Stimulated activated naive B cell treated with anti-CD40 and anti-IgM and Interleukin-4, amounts not matched to agents 10 μg/mL and 1 μg/mL and 100 μg/mL, for 72 hours (primary cell): ENCODE measurements around the gene NEMP1.
"Not testable (repeated sequence)": the region's sequence is repeated elsewhere in the genome, so short reads cannot be mapped to it uniquely, and the experiment has no call there.

Experiments used
- ATAC-seq, 2 donors: fragments of 150-1000 bp; cut with Tn5 transposase; replicated peaks; 2 replicates each; pipeline ENCODE4 v1.10.0; 2021; ENCODE audit warnings: moderate library complexity in 1 of 2
- DNase-seq: peaks from one replicate; pipeline ENCODE4 v3.0.0; 2021
- H3K27ac Mint-ChIP-seq: one replicate; pipeline ENCODE4 v1.8.0; 2022; ENCODE audit warnings: mild to moderate bottlenecking, mixed read lengths
- H3K27me3 Mint-ChIP-seq, 2 donors: one replicate each; pipeline ENCODE4 v1.8.0; 2022; ENCODE audit warnings: mixed read lengths in 2 of 2
- H3K36me3 Mint-ChIP-seq, 2 donors: one replicate each; pipeline ENCODE4 v1.8.0; 2022; ENCODE audit warnings: mixed read lengths in 2 of 2, mild to moderate bottlenecking in 1 of 2
- H3K4me1 Mint-ChIP-seq, 2 donors: one replicate each; pipeline ENCODE4 v1.8.0; 2022; ENCODE audit warnings: mixed read lengths in 2 of 2, mild to moderate bottlenecking in 1 of 2
- H3K4me3 Mint-ChIP-seq, 2 donors: one replicate each; pipeline ENCODE4 v1.8.0; 2022; ENCODE audit warnings: mild to moderate bottlenecking in 2 of 2, mixed read lengths in 2 of 2, moderate library complexity in 1 of 2
- H3K9me3 Mint-ChIP-seq, 2 donors: one replicate each; pipeline ENCODE4 v1.8.0; 2022; ENCODE audit warnings: mixed read lengths in 2 of 2, mild to moderate bottlenecking in 1 of 2

The NEMP1 gene, protein sequence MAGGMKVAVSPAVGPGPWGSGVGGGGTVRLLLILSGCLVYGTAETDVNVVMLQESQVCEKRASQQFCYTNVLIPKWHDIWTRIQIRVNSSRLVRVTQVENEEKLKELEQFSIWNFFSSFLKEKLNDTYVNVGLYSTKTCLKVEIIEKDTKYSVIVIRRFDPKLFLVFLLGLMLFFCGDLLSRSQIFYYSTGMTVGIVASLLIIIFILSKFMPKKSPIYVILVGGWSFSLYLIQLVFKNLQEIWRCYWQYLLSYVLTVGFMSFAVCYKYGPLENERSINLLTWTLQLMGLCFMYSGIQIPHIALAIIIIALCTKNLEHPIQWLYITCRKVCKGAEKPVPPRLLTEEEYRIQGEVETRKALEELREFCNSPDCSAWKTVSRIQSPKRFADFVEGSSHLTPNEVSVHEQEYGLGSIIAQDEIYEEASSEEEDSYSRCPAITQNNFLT

DNA sequence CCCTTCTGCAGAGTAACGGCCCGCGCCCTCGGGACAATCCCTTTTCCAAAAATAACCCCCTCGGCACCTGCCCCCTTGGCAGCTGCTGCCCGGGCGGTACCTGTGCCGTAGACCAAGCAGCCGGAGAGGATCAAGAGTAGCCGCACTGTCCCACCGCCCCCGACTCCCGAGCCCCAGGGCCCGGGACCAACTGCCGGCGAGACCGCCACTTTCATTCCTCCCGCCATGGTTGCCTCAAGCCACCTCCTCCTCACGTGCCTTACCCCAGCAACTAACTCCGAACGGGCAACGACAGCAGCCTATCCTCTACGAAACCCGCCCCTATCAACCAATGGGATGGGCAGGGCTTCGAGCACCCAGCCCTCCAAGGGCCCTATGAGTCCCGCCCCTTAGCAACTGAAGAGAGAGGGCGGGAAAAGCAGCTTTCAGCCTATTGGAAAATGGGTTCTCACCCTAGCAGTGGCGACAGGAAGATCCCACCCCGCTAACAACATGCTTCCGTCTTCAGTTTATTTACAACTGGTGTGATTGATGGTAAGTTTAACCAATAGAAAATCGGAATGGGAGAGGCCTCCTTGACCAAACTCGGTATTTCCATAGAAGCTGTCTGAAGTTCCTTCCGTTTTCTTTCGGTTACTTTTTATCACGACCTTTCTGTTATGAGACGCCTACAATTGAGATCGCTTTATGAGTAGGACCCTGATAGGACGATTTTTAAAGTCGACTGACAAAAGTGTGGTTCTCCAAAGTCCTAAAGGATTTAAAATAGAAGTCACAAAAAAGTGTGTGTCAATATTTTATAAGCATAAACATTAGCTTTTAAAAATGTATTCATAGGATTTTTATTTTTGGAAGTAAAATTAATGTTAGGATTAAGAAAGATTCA, at the start of gene NEMP1:
Gene NEMP1 (minus strand): TSS at position 273 of the 886 bp plus-strand sequence. CDS start 46 bp downstream, at position 227.
- H3K4me1 Mint-ChIP-seq = peaks cover 2 to 18% of the 10 kb centered on the region in 2 donors
- H3K4me3 Mint-ChIP-seq = peak within 1 kb of the TSS; percentile 96 to 99

DNA sequence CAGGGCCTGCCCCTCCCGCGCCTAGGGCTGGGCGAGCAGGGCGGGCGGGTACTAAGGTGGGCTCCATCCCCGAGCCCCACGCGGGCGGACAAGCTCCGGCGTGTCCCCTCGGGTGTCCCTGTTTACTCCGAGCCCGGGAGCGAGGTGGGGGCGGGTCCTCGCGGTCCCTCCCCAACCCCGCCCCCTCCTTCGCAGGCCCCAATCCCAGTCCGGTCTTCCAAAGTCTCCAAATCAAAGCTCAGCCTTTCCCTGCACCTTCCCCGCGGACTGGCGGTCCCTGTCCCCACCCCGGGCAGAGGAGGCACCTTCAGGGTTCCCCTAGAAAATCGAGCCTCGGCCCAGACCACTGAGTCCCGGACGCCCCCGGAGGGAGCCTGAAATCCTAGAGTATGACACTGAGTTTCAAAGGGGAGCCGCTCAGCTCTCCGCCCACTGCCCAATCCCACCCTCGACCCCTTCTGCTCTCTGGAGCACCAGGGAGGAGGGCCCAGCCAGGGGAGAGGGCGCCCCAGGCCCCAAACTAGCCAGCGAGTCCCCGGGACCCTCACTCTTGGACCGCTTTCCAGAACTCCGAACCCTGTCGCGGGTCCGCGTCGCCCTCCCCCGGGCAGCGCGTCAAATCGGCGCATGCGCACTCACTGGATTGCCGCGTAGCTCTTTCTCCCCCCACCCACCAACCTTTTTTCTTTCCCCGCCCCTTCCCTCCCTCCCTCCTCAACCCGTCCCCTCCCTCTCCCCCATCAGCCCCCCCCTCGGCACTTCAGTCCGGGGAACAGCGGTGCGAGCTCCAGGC, 49.3 kb upstream of the NEMP1 start, which contains the start of gene LRP1:
Gene LRP1 (plus strand): TSS at position 758 of the 793 bp plus-strand sequence. CDS start 482 bp downstream, outside the sequence.
- peak; percentile 41 for DNase-seq
- Mint-ChIP-seq H3K27me3 (peaks cover 25 to 33% of the 10 kb centered on the region in 2 donors), H3K27ac (peak within 1 kb of the TSS; percentile 56), H3K4me1 (peaks cover 11 to 13% of the 10 kb centered on the region in 2 donors), H3K36me3 (peaks cover 0 to 3% of the 10 kb centered on the region in 2 donors), H3K4me3 (peak within 1 kb of the TSS; percentile 88 to 89), H3K9me3 (peaks cover 1 to 4% of the 10 kb centered on the region in 2 donors)
- peak; percentile 50 to 63 for ATAC-seq

More for the DNA sequence above, at the start of gene NEMP1:
- DNase-seq (peak; percentile 97), ATAC-seq (peak; percentile 96 to 97)
- H3K27me3 Mint-ChIP-seq = no peaks in the 10 kb centered on the region
- no peaks in the 10 kb centered on the region for H3K9me3 Mint-ChIP-seq
- H3K36me3 Mint-ChIP-seq = peaks cover 4% of the 10 kb centered on the region in 2 donors
- H3K27ac Mint-ChIP-seq = peak within 1 kb of the TSS; percentile 99

DNA sequence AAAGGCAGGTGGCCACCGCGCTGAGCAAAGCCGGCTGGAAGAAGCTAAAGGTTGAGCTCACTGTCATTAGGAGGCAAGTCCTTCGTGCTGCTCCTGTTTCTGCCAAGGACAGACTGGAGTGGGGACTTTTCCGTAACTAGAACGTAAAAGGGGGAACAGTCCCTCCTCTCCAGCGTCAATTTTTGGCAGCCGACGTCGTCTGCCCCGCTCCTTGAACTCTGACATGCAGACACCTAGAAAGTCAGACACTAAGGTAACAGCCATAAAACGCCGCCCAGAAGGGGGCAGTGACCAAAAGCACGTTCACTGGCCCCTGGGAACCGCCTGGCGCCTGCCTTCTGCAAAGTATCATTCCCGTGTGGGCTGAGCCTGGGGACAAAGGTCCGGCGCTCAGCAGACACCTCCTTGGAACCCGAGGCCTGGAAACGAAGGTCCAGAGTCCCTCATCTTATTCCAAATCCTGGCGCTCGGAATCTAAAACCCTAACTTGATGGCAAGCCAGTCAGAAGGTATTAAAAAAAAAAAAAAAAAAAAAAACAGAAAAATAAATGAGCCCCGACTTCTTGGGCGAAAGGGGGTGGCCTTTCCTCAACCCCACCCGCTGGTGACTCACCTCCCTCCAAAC, 48.6 kb upstream of the NEMP1 start:
- DNase-seq (peak; percentile 21), ATAC-seq (peak; percentile 56)
- peak overlapping the region; percentile 88 to 89 for H3K4me3 Mint-ChIP-seq
- peaks cover 11 to 13% of the 10 kb centered on the region in 2 donors for H3K4me1 Mint-ChIP-seq
- H3K9me3 Mint-ChIP-seq = peaks cover 1 to 4% of the 10 kb centered on the region in 2 donors
- peaks cover 18 to 26% of the 10 kb centered on the region in 2 donors for H3K27me3 Mint-ChIP-seq
- H3K36me3 Mint-ChIP-seq = peaks cover 0 to 3% of the 10 kb centered on the region in 2 donors
- H3K27ac Mint-ChIP-seq = peak overlapping the region; percentile 38

DNA sequence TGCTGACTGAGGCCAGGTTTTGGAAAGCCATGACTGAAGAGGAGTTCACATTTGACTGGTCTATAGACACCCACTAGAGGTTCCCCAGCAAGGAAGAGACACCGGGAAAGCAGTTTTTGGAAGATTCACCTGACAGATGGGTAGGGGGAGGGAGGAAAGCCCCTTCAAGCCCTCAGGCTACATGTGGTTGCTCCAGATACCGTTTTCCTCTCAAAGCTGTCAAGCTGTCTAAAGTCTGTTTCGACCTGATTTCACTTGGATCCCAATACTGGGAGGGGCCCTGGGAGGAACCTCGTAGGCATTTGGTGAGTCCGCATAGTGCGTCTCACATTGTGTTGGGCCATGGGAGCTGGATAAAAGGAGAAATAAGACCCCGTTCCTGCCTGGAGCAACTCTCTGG, 48.0 kb upstream of the NEMP1 start:
- no peak for ATAC-seq
- no peak for DNase-seq
- Mint-ChIP-seq H3K36me3 (peaks cover 0 to 3% of the 10 kb centered on the region in 2 donors), H3K27me3 (peaks cover 14 to 22% of the 10 kb centered on the region in 2 donors), H3K4me3 (peak overlapping the region; percentile 8 to 89), H3K27ac (no peak overlapping the region), H3K9me3 (peaks cover 1 to 4% of the 10 kb centered on the region in 2 donors), H3K4me1 (peaks cover 11 to 13% of the 10 kb centered on the region in 2 donors)

DNA sequence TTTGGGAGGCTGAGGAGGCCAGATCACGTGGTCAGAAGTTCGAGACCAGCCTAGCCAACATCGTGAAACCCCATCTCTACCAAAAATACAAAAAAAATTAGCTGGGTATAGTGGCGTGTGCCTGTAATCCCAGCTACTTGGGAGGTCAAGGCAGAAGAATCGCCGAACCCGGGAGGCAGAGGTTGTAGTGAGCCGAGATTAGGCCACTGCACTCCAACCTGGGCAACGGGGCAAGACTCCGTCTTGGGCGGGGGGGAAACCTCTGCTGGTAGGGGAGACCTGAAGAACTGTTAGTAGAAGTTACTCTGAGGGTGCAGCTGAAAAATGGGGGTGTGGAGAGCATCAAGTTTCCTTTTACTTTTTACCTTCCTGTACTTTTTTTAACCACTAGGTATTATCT, 47.5 kb upstream of the NEMP1 start:
- peaks cover 0 to 3% of the 10 kb centered on the region in 2 donors for H3K36me3 Mint-ChIP-seq
- ATAC-seq (no peak), DNase-seq (no peak)
- peaks cover 1 to 4% of the 10 kb centered on the region in 2 donors for H3K9me3 Mint-ChIP-seq
- no peak overlapping the region for H3K27ac Mint-ChIP-seq
- peaks cover 10 to 13% of the 10 kb centered on the region in 2 donors for H3K4me1 Mint-ChIP-seq
- H3K4me3 Mint-ChIP-seq = no peak overlapping the region
- H3K27me3 Mint-ChIP-seq = peaks cover 14 to 17% of the 10 kb centered on the region in 2 donors

DNA sequence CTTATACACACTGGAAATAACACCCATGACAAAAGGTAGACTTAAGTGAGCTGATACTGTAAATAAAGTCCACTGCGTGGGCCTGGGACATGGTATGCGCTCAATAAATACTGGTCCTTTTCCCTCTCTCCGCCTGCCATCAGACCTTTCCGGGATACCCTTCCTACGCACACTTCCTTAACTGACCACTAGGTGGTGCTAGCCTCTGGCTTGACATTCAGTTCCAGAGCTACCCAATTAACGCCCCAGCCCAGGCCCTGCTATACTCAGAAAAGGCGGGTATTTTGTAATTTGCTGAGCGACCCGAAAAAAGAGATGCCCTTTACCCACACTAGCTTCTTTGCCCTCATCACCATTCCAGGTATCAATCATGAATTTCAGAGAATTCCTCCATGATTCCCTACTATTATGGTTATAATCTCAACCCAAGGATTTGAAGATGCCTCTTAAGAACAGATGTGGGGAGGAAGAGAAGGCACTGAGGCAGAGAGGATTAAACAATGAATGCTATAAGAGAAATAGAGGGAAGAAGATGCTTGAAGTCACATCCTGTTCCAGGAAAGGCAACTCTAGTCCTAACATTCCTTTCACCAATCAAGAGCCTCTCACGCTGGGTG, 45.8 kb upstream of the NEMP1 start:
- H3K4me3 Mint-ChIP-seq = no peak overlapping the region
- no peak overlapping the region for H3K27ac Mint-ChIP-seq
- H3K9me3 Mint-ChIP-seq = peaks cover 1 to 4% of the 10 kb centered on the region in 2 donors
- peaks cover under 1 to 8% of the 10 kb centered on the region in 2 donors for H3K27me3 Mint-ChIP-seq
- H3K4me1 Mint-ChIP-seq = peaks cover 8 to 17% of the 10 kb centered on the region in 2 donors
- ATAC-seq (peak; percentile 67 to 69), DNase-seq (peak; percentile 59)
- peaks cover 0 to 3% of the 10 kb centered on the region in 2 donors for H3K36me3 Mint-ChIP-seq

DNA sequence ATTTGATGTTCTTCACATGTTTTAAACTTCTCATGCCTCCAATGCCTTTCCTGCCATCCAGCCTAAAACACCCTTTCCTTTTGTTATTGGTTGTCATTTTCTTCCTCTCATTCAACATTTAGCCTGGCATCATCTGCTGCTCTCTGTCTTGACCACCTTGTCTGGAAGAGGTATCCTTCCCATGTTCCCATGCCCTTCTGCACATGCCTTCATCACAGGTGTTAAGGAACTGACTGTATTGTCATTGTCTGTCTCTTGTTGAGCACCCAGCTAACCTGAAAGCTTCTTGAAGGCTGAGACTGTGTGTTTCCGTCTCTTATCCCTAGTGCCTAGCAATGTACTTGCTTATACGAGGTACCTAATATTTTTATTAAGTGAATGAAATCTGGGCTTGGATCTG, 45.2 kb upstream of the NEMP1 start:
- H3K4me3 Mint-ChIP-seq = no peak overlapping the region
- ATAC-seq (no peak), DNase-seq (no peak)
- H3K36me3 Mint-ChIP-seq = peaks cover 0 to 3% of the 10 kb centered on the region in 2 donors
- H3K9me3 Mint-ChIP-seq = peaks cover 1 to 4% of the 10 kb centered on the region in 2 donors
- peaks cover 0 to 8% of the 10 kb centered on the region in 2 donors for H3K27me3 Mint-ChIP-seq
- H3K4me1 Mint-ChIP-seq = peaks cover 12 to 22% of the 10 kb centered on the region in 2 donors
- no peak overlapping the region for H3K27ac Mint-ChIP-seq

DNA sequence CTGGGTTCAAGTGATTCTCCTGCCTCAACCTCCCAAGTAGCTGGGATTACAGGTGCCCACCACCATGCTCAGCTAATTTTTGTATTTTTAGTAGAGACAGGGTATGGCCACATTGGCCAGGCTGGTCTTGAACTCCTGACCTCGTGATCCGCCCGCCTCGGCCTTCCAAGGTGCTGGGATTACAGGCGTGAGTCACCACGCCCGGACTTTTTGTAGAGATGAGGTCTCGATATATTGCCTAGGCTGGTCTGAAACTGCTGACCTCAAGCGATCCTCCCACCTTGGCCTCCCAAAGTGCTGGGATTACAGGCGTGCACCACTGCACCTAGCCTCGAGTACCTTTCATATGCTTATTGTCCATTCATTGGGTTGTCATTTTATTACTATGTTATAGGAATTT, 42.1 kb upstream of the NEMP1 start:
- peaks cover 15 to 16% of the 10 kb centered on the region in 2 donors for H3K4me1 Mint-ChIP-seq
- not testable (repeated sequence) for H3K27me3 Mint-ChIP-seq, H3K4me3 Mint-ChIP-seq, H3K36me3 Mint-ChIP-seq, ATAC-seq, H3K9me3 Mint-ChIP-seq, DNase-seq, H3K27ac Mint-ChIP-seq

DNA sequence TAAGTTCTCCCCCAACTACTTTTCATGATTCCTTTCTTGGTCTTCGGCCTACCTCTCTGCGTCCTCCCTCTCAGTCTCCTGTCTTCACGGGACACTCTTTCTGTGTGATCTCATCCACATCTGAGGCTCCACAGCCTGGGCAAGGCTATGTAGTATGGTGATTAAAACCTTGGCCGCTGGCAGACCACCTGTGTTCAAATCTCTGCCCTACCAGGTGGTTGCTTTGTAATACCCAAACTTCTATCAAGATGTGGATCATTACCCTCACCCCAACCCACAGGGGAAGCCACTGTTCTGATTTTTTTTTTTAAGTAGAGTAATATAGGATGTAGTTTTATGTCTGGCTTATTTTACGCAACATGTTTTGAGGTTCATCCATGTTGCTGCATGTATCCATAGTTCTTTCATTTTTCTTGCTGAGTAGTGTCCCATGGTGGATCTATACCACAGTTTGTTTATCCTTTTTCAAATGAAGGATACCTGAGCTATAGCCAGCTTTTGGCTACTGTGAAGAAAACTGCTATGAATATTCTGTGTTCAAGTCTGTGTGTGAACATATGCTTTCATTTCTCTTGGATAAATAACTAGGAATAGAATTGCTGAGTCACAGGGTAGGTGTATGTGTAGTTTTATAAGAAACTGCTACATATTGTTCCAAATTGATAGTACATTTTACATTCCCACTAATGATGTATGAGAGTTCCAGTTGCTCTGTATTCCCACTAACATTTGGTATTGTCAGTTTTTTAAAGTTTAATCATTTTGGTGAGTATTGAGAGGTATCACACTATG, 40.9 kb upstream of the NEMP1 start:
- Mint-ChIP-seq H3K36me3 (peaks cover 0 to 3% of the 10 kb centered on the region in 2 donors), H3K27me3 (peaks cover 0 to 4% of the 10 kb centered on the region in 2 donors), H3K9me3 (peaks cover 1 to 4% of the 10 kb centered on the region in 2 donors), H3K27ac (peak overlapping the region; percentile 90), H3K4me3 (peak overlapping the region; percentile 43 to 46), H3K4me1 (peaks cover 15 to 16% of the 10 kb centered on the region in 2 donors)
- ATAC-seq (peak; percentile 79 to 81), DNase-seq (no peak)

DNA sequence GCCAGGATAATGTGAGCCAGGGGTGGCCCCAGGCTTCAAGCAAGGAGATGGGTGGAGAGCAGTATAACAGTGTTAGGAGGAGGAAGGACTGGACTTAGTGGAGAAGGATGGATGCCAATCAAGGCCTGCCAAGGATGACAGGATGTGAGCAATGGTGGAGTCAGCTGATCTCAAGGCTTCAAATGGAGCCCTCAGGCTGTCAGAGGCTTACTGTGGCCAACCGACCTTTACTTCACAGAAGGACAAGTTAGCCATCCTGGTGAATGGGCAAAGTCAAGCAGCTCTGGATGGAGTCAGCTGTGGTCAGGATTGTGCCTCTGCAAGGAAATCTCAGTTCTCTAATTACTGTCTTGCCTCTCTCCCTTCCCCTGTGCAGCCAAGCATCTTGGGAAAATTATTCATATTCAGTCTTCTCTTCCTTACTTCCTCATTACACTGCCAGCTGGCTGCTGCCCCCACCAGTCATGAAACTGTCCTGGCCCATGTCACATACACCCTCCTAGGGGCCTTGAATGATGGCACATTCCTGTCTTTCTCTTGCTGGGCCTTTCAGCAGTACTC, 40.2 kb upstream of the NEMP1 start:
- Mint-ChIP-seq H3K36me3 (peaks cover 0 to 2% of the 10 kb centered on the region in 2 donors), H3K4me3 (peak overlapping the region in 1 of 2 donors; percentile 43), H3K27me3 (no peaks in the 10 kb centered on the region), H3K4me1 (peaks cover 13 to 15% of the 10 kb centered on the region in 2 donors), H3K27ac (peak overlapping the region; percentile 90), H3K9me3 (peaks cover 0 to under 1% of the 10 kb centered on the region in 2 donors)
- DNase-seq (peak; percentile 48), ATAC-seq (peak; percentile 81 to 83)

DNA sequence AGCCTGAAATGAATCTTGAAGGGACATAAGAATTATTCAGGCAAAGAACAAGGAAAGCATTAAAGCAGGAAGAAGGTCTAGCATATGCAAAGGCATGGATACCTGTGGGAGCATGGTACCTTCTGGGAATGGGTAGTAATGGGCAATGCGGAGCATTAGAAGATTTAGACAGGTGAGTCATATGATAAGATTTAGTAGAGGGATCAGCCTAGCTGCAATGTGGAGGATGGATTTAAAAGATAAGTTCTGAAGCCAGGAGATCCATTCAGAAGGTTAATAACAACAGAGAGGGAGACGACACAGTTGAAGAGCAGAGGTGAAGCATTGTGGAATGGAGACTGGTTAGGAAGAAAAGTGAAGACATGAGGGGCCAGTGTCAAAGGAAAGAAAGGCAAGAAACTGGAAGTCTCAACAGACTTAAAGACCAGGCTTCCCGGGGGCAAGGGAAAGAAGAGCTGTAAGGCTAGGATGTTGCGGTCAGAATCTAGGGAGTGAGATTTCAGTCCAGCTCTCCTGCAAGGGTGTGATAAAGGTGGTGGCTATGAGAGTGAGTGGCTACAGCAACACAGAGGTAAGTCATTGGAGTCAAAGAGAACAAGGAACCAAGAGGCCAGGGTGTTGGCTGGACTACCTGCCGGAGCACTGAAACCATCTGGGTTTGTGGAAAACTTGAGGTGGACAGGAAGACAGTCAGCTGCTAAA, 38.1 kb upstream of the NEMP1 start:
- Mint-ChIP-seq H3K36me3 (no peaks in the 10 kb centered on the region), H3K4me1 (peaks cover 24 to 28% of the 10 kb centered on the region in 2 donors), H3K4me3 (no peak overlapping the region), H3K27ac (no peak overlapping the region), H3K27me3 (no peaks in the 10 kb centered on the region), H3K9me3 (no peaks in the 10 kb centered on the region)
- DNase-seq = no peak
- no peak for ATAC-seq
